NCI-H524 treated with DMSO at 0.1 percent for 48 hours (cell line): ENCODE measurements around the gene PAN2.
"Not testable (repeated sequence)": the region's sequence is repeated elsewhere in the genome, so short reads cannot be mapped to it uniquely, and the experiment has no call there.

Experiments
- DNase-seq: peaks from one replicate; lab custom pipeline; 2025; lab: John Stamatoyannopoulos, UW

The PAN2 gene, protein sequence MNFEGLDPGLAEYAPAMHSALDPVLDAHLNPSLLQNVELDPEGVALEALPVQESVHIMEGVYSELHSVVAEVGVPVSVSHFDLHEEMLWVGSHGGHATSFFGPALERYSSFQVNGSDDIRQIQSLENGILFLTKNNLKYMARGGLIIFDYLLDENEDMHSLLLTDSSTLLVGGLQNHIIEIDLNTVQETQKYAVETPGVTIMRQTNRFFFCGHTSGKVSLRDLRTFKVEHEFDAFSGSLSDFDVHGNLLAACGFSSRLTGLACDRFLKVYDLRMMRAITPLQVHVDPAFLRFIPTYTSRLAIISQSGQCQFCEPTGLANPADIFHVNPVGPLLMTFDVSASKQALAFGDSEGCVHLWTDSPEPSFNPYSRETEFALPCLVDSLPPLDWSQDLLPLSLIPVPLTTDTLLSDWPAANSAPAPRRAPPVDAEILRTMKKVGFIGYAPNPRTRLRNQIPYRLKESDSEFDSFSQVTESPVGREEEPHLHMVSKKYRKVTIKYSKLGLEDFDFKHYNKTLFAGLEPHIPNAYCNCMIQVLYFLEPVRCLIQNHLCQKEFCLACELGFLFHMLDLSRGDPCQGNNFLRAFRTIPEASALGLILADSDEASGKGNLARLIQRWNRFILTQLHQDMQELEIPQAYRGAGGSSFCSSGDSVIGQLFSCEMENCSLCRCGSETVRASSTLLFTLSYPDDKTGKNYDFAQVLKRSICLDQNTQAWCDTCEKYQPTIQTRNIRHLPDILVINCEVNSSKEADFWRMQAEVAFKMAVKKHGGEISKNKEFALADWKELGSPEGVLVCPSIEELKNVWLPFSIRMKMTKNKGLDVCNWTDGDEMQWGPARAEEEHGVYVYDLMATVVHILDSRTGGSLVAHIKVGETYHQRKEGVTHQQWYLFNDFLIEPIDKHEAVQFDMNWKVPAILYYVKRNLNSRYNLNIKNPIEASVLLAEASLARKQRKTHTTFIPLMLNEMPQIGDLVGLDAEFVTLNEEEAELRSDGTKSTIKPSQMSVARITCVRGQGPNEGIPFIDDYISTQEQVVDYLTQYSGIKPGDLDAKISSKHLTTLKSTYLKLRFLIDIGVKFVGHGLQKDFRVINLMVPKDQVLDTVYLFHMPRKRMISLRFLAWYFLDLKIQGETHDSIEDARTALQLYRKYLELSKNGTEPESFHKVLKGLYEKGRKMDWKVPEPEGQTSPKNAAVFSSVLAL

DNA sequence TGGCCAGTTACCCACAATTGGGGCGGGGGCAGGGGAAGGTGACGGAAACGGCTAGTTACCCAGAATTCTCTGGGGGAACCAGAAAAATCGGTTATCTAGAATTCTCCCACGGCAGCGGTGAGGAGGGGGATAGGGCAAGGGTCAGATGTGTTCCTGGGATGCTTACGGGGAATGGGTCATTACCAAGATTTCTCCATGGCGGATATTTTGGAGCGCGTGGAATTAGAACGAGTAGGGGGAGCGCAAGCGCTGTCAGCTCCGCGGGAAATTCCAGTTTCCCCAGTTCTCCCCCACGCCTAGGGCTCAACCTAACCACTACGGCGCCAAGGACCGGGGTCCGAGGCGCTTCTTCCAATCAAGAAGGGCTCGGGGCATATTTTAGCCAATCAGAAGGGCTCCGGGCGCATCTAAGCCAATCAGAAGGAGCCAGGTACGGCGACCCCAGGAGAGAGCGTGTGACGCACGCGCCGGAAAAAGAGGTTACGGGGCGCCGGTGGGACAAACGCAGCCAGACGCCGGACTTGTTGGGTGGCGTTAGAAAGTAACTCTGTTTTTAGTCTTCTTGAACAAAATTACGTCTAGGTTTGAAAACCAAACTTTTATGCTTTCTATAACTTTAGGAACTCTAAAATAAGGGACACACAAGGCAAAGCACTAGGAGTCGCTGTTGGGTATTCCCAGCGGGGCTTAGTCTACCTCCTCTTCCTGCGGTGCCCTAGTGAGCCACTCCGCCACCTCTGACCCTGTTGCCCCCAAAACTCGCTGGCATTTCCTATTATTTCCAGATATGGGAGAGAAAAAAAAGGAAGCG lies at the start of gene PAN2:
TSS of gene PAN2 (minus strand) at position 322 of the 811 bp plus-strand sequence. CDS start 906 bp downstream, outside the sequence.
- peak; percentile 66 for DNase-seq

DNA sequence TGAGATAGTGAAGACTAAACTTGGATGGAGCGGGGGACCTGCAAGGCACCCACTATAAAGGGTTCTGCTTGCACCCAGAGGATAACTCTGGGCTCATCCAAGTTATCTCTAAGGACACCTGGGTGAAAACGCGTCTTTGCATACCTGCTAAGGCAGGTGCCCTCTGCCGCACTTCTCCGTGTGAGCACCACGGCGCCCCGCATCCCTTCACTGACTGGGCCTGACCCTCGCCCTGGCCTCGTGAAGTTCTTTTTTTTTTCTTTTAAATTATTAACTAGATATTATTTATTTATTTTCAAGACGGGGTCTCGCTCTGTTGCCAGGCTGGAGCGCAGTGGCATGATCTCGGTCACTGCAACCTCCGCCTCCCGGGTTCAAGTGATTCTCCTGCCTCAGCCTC lies 48.8 kb upstream of the PAN2 start:
- DNase-seq = no peak

- DNase-seq = no peak
These were observed 44.2 kb upstream of the PAN2 start for GRCh38 chr12:56377989-56378316.

GRCh38 chr12:56377310-56377988 lies 43.6 kb upstream of the PAN2 start:
- no peak for DNase-seq

- no peak for DNase-seq
These were observed 42.0 kb upstream of the PAN2 start for GRCh38 chr12:56375598-56376434.

DNA sequence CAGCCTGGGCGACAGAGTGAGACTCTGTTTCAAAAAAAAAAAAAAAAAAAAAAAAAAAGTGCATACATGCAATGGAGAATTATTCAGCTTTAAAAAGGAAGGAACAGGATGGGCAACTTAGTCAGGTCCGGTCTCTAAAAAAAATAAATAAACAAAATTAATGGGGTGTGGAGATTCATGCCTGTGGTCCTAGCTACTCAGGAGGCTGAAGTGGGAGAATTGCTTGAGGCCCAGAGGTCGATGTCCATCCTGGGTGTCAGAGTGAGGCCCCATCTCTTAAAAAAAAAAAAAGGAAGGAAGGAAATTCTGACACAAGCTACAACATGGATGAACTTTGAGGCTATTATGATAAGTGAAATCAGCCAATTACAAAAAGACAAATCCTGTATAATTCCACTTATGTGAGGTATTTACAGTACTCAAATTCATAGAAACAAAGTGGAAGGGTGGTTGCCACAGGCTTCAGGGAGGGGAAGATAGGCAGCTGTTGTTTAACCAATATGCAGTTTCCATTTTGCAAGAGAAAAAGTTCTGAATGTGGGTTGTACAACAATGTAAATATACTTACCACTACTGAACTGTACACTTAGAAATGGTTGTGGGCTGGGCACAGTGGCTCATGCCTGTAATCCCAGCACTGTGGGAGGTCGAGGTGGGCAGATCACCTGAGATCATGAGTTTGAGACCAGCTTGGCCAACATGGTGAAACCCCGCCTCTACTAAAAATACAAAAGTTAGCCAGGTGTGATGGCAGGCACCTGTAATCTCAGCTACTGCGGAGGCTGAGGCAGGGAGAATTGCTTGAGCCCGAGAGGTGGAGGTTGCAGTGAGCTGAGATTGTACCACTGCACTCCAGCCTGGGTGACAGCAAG lies 41.2 kb upstream of the PAN2 start:
- no peak for DNase-seq

DNA sequence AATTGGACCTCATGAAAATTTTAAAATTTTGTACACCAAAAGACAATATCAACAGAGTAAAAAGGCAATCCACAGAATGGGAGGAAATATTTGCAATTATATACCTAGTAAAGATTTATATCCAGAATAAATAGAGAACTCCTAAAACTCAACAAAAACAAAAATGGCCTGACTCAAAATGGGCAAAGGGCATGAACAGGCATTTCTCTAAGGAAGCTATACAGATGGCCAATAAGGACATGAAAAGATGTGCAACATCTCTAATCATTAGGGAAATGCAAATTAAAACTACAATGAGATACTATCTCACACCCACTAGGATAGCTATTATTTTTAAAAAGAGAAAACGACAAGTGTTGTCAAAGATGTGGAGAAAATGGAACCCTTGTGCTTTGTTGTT lies 39.7 kb upstream of the PAN2 start:
- DNase-seq = no peak

DNA sequence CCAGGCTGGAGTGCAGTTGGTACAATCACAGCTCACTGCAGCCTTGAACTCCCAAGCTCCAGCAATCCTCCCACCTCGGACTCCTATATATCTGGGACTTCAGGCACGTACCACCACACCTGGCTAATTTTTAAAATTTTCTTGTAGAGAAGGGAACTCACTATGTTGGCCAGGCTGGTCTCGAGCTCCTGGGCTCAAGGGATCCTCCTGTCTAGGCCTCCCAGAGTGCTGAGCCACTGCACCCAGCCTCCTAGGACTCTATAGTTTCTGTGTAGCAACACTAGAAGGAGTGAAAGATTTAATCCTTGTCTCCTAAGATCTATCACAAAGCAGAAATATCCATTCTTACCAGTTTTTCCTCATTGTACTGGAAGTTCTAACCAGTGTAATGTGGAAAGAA lies 33.1 kb upstream of the PAN2 start:
- DNase-seq = no peak

GRCh38 chr12:56362130-56363059 lies 28.6 kb upstream of the PAN2 start, which contains the start of gene APOF:
Gene APOF, minus strand, starts transcription at chr12:56362857. Its CDS starts 112 bp downstream, at chr12:56362745.
- DNase-seq = no peak

DNA sequence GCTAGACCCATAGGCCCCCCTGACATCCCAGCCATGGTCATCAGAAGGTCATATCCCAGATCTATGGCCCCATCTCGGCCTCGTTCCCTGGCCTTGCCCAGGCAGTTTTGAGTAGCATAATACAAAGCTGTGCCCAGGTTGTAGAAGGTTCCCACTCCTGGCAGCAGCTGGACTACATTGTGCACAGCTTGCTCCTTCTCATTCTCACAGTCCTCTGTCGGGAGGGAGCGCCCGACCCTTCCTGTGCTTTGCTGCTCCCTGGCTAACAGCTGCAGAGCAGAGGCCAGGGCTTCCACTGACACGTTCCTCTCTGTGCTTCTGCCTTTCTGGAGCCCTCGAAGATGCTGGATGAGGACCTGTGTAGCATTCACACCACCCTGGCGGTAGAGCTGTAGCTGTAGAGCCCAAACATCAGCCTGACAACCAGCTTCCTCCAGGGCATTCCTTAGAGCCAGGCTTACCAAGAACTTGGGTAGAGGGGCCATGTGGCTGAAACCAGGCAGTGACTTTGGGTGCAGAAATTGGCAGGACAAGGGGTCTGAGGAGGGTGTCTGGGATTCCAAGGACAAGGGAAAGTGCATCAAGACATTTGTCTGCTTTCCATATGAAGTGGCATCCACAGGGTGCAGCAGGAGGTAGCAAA lies 27.8 kb upstream of the PAN2 start:
- DNase-seq = no peak

DNA sequence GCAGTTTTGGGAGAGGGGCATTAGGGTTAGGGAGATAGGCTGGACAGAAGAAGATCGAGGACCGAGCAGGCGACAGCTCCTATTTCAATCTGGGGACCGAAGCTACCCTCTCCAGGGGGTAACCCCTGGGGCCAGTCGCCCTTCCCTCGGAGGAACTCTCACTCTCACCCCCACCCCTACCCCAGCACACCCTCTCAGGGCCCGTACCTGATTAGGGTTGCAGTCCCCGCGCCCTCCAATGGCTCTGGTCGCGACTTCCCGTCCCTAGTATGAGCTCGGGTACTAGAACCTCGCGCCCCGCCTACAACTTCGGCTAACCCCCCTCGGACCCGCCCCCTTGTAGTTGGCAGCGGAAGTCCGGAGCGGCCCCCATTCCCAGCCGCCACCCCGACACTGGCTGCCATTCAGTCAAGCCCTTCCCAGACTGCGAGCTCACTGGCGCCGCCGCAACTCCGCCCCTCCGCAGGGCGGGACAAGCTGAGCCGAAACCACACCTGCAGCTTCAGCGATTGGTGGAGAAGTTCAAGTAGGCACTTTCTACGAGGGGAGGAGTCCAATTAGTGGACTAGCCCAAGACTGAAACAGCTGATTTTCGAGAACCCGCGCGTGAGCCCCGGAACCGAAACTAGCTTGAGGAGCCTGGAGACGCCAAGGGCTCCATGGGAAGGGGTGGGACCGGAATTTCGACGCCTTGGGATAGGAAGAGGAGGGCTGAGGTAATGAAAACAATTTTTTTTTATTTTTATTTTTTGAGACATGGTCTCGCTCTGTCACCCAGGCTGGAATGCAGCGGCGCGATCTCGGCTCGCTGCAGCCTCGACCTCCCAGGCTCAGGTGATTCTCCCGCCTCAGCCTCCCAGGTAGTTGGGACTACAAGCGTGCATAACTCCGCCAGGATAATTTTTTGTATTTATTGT lies 26.3 kb upstream of the PAN2 start, which contains the start of gene STAT2:
TSS of gene STAT2 (minus strand) at position 257 of the 917 bp plus-strand sequence. CDS start 3,536 bp downstream, outside the sequence.
- peak; percentile 94 for DNase-seq

- no peak for DNase-seq
These were observed 25.2 kb upstream of the PAN2 start for GRCh38 chr12:56358836-56359532.

DNA sequence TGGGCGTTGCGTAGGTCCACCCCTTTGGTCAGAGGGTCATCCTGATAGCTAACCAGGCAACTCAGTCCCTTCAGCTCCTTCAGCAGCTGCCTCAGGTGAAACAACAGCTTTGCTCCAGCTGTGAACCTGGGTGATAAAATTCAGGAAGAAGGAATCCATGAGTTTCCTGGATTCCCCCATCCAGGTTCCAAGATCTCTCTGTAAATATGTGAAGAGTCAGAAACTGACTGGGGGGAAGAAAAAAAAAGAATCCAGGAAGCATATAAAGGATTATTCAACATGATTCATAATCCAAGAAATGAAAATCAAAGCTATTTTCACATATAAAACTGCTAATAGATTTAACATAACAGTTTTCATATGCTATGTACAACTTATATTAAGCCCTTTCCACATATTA lies 17.5 kb upstream of the PAN2 start:
- DNase-seq = no peak

DNA sequence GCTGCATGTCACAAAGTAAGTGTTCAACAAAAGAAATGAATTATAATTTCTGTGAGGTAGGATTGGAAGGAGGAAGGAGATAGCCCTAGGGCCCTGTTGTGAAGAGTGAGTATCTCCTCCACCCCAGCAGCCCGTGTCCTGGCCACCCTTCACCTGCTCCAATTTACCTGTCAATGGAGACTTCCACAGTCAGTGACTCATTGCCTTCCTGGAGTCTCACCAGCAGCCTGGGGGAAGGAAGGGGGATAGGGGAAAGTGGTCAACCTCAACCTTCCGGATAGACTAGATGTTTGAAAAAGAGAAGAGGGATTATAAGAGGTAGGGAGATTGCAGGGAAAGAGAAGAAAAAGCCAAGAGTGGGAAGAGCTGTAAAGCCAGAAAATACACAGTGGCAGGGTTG lies 16.9 kb upstream of the PAN2 start:
- no peak for DNase-seq

GRCh38 chr12:56348776-56349175 lies 15.0 kb upstream of the PAN2 start:
- DNase-seq = no peak

DNA sequence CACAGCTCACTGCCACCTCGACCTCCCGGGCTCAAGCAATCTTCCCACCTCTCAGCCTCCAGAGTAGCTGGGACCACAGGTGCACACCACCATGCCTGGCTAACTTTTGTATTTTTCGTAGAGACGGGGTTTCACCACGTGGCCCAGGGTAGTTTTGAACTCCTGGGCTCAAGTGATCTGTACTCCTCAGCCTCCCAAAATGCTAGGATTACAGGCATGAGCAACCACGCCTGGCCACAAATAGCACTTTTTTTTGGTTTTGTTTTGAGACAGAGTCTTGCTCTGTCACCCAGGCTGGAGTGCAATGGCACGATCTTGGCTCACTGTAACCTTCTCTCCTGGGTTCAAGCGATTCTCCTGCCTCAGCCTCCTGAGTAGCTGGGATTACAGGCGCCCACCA lies 13.5 kb upstream of the PAN2 start:
- DNase-seq = not testable (repeated sequence)
